HL-60 (cell line): ENCODE data around the gene NOTCH2.

Experiments
- GABPA ChIP-seq: IDR thresholded peaks from 2 replicates; pipeline ENCODE4 v1.6.1; 2012; ENCODE audit warnings: low read depth
- POLR2AphosphoS5 ChIP-seq: IDR thresholded peaks from 2 replicates; pipeline ENCODE4 v1.6.1; 2012; ENCODE audit warnings: low read depth
- TF ChIP-seq, protein P1 (sequence below): IDR thresholded peaks from one replicate; pipeline ENCODE4 v1.5.1; 2011; ENCODE audit warnings: low read length, control low read depth, inconsistent platforms; ENCODE audit not compliant: insufficient read depth
- TF ChIP-seq, protein P2 (sequence below): IDR thresholded peaks from 2 replicates; pipeline ENCODE4 v1.6.1; 2012; ENCODE audit warnings: low read depth; ENCODE audit not compliant: insufficient replicate concordance

DNA sequence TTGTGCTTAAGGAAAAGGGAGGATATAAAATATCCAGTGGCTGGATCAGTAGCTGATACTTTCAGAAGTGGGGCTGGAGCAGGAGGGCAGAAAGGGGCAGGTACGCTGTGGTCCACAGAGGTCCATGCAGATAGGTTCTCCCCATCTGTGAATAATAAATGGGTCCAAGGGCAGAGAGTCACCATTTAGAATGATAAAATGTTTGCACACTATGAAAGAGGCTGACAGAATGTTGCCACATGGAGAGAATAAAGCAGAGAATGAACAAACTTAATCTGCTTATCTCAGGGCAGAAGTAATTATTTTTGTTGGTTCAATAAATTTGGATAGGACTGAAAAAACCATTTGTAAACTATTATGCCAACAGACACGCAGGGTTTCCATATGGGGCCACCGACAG is 156.5 kb downstream of the NOTCH2 start:
- TF ChIP-seq, protein P1, sequence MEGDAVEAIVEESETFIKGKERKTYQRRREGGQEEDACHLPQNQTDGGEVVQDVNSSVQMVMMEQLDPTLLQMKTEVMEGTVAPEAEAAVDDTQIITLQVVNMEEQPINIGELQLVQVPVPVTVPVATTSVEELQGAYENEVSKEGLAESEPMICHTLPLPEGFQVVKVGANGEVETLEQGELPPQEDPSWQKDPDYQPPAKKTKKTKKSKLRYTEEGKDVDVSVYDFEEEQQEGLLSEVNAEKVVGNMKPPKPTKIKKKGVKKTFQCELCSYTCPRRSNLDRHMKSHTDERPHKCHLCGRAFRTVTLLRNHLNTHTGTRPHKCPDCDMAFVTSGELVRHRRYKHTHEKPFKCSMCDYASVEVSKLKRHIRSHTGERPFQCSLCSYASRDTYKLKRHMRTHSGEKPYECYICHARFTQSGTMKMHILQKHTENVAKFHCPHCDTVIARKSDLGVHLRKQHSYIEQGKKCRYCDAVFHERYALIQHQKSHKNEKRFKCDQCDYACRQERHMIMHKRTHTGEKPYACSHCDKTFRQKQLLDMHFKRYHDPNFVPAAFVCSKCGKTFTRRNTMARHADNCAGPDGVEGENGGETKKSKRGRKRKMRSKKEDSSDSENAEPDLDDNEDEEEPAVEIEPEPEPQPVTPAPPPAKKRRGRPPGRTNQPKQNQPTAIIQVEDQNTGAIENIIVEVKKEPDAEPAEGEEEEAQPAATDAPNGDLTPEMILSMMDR = no peak
- TF ChIP-seq GABPA (no peak), POLR2AphosphoS5 (no peak)
- TF ChIP-seq, protein P2, sequence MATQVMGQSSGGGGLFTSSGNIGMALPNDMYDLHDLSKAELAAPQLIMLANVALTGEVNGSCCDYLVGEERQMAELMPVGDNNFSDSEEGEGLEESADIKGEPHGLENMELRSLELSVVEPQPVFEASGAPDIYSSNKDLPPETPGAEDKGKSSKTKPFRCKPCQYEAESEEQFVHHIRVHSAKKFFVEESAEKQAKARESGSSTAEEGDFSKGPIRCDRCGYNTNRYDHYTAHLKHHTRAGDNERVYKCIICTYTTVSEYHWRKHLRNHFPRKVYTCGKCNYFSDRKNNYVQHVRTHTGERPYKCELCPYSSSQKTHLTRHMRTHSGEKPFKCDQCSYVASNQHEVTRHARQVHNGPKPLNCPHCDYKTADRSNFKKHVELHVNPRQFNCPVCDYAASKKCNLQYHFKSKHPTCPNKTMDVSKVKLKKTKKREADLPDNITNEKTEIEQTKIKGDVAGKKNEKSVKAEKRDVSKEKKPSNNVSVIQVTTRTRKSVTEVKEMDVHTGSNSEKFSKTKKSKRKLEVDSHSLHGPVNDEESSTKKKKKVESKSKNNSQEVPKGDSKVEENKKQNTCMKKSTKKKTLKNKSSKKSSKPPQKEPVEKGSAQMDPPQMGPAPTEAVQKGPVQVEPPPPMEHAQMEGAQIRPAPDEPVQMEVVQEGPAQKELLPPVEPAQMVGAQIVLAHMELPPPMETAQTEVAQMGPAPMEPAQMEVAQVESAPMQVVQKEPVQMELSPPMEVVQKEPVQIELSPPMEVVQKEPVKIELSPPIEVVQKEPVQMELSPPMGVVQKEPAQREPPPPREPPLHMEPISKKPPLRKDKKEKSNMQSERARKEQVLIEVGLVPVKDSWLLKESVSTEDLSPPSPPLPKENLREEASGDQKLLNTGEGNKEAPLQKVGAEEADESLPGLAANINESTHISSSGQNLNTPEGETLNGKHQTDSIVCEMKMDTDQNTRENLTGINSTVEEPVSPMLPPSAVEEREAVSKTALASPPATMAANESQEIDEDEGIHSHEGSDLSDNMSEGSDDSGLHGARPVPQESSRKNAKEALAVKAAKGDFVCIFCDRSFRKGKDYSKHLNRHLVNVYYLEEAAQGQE = no peak
